ENCODE data around the gene ZNF182. TPM values are rescaled to one million over a fixed set of nuclear protein-coding genes. Genes with fewer than 3 reads are reported as not detected.
"Not testable (repeated sequence)": the region's sequence is repeated elsewhere in the genome, so short reads cannot be mapped to it uniquely, and the experiment has no call there.

ZNF182 gene
- total RNA-seq, 1 donor from 2014 or later, result 3.5 TPM

GRCh38 chrX:48006688-48007087, 2.9 kb upstream of the ZNF182 start, which contains the start of gene SPACA5:
Gene SPACA5, plus strand, starts transcription at chrX:48006988. Its CDS starts 815 bp downstream, at chrX:48007803.
- DNase-seq (ENCODE audit: missing footprints); intact Hi-C loops (cut with DNase I); ATAC-seq: not testable (repeated sequence)

- ATAC-seq, result peak; percentile 17
- intact Hi-C loops (cut with DNase I), result no loop called here
- DNase-seq (ENCODE audit: missing footprints), result no peak
These were observed 427 bp downstream of the ZNF182 start for GRCh38 chrX:48003367-48003757.

GRCh38 chrX:48002929-48003328, 860 bp downstream of the ZNF182 start:
- ATAC-seq (no peak), DNase-seq (ENCODE audit: missing footprints) (no peak)
- intact Hi-C loops (cut with DNase I), result no loop called here

- ATAC-seq (no peak), DNase-seq (ENCODE audit: missing footprints) (no peak)
- intact Hi-C loops (cut with DNase I), result no loop called here
These were observed 1.5 kb downstream of the ZNF182 start for GRCh38 chrX:48002319-48002718.

- ATAC-seq (no peak), DNase-seq (ENCODE audit: missing footprints) (no peak)
- intact Hi-C loops (cut with DNase I), result no loop called here
These were observed 2.5 kb downstream of the ZNF182 start for GRCh38 chrX:48001260-48001659.

GRCh38 chrX:47992669-47993068, 11.1 kb downstream of the ZNF182 start:
- DNase-seq (ENCODE audit: missing footprints), result no peak
- no peak for ATAC-seq
- intact Hi-C loops (cut with DNase I), result no loop called here

GRCh38 chrX:47992095-47992380, 11.8 kb downstream of the ZNF182 start:
- ATAC-seq (no peak), DNase-seq (ENCODE audit: missing footprints) (no peak)
- intact Hi-C loops (cut with DNase I), result no loop called here

GRCh38 chrX:47991263-47992094, 12.3 kb downstream of the ZNF182 start:
- no peak for ATAC-seq
- intact Hi-C loops (cut with DNase I), result no loop called here
- no peak for DNase-seq (ENCODE audit: missing footprints)

- no peak for ATAC-seq
- intact Hi-C loops (cut with DNase I), result no loop called here
- no peak for DNase-seq (ENCODE audit: missing footprints)
These were observed 27.3 kb downstream of the ZNF182 start for GRCh38 chrX:47976254-47977151.

GRCh38 chrX:47973235-47973634, 30.6 kb downstream of the ZNF182 start:
- ATAC-seq (no peak), DNase-seq (ENCODE audit: missing footprints) (no peak)
- intact Hi-C loops (cut with DNase I), result no loop called here

- intact Hi-C loops (cut with DNase I); DNase-seq (ENCODE audit: missing footprints); ATAC-seq: not testable (repeated sequence)
These were observed 38.3 kb downstream of the ZNF182 start for GRCh38 chrX:47965526-47965925.

GRCh38 chrX:47961830-47962229, 42.0 kb downstream of the ZNF182 start:
- DNase-seq (ENCODE audit: missing footprints); ATAC-seq; intact Hi-C loops (cut with DNase I): not testable (repeated sequence)

- intact Hi-C loops (cut with DNase I), result no loop called here
- DNase-seq (ENCODE audit: missing footprints), result no peak
- no peak for ATAC-seq
These were observed 43.4 kb downstream of the ZNF182 start for GRCh38 chrX:47960406-47960805.

GRCh38 chrX:47958761-47959342, 44.9 kb downstream of the ZNF182 start:
- intact Hi-C loops (cut with DNase I), result no loop called here
- ATAC-seq (no peak), DNase-seq (ENCODE audit: missing footprints) (no peak)

- ATAC-seq; DNase-seq (ENCODE audit: missing footprints); intact Hi-C loops (cut with DNase I): not testable (repeated sequence)
These were observed 45.6 kb downstream of the ZNF182 start for GRCh38 chrX:47958206-47958605.

- intact Hi-C loops (cut with DNase I), result no loop called here
- ATAC-seq, result no peak
- no peak for DNase-seq (ENCODE audit: missing footprints)
These were observed 47.8 kb downstream of the ZNF182 start for GRCh38 chrX:47956016-47956415.

- ATAC-seq; intact Hi-C loops (cut with DNase I); DNase-seq (ENCODE audit: missing footprints): not testable (repeated sequence)
These were observed 48.5 kb downstream of the ZNF182 start for GRCh38 chrX:47955295-47955694.

GRCh38 chrX:47941423-47941822, 62.4 kb downstream of the ZNF182 start:
- intact Hi-C loops (cut with DNase I), result no loop called here
- no peak for ATAC-seq
- DNase-seq (ENCODE audit: missing footprints), result no peak

GRCh38 chrX:47940448-47940847, 63.3 kb downstream of the ZNF182 start:
- DNase-seq (ENCODE audit: missing footprints) (no peak), ATAC-seq (no peak)
- intact Hi-C loops (cut with DNase I), result no loop called here
